GM18499 (cell line): Measurements from ENCODE around the gene ACAD8.
"Not testable (repeated sequence)": the region's sequence is repeated elsewhere in the genome, so short reads cannot be mapped to it uniquely, and the experiment has no call there.

Experiments
- ATAC-seq: cut with Tn5 transposase; IDR thresholded peaks from one replicate; pipeline ENCODE4 v1.9.1; 2021; ENCODE audit warnings: moderate number of reproducible peaks; ENCODE audit not compliant: insufficient read depth, unreplicated experiment

Gene ACAD8

DNA sequence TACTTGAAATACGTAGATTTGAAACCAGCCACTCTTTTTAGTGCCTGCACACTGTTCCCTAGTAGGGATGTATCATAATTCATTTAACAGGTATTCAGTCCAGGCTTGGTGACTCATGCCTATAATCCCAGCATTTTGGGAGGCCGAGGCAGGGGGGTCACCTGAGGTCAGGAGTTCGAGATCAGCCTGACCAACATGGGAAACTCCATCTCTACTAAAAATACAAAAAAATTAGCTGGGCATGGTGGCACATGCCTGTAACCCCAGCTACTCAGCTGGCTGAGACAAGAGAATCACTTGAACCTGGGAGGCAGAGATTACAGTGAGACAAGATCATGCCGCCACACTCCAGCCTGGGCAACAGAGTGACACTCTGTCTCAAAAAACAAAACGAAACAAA lies 31.0 kb downstream of the ACAD8 start:
- ATAC-seq: not testable (repeated sequence)

DNA sequence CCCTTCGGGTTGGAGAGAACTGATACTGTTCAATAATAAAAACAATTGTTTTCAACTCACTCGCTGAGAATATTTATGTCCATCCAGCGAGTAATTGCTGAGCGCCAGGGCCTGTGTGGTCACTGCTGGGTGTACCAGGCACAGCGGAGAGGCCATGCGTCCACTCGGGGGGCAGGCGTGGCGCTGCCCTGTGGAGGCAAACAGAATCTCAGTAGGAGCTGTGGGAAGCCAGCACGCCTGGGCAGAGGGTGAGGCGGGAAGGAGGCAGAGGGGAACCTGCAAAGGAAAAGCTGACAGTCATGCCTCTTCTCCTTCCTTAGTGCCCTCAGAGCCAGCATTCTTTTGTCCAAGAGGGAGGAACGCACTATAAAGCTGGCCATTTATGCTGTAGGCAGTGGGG lies 34.2 kb downstream of the ACAD8 start:
- no peak for ATAC-seq

DNA sequence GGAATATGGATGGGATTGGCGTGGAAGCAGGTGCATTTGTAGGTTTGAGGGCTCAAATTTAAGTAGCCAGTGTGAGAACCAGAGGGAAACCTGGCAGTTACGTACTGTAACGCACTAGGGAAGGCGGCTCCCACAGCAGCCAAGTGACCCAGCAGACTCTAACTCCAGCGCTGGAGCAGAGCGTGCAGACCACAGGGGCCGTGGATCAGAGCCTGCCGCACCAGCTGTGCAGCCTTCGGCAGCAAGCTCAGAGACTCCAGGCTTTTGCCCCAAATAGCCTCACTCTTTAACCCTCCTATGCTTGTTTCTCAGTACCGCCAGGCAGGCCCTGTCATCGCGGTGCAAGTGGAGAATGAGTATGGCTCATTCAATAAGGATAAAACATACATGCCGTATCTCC lies 35.1 kb downstream of the ACAD8 start:
- no peak for ATAC-seq

DNA sequence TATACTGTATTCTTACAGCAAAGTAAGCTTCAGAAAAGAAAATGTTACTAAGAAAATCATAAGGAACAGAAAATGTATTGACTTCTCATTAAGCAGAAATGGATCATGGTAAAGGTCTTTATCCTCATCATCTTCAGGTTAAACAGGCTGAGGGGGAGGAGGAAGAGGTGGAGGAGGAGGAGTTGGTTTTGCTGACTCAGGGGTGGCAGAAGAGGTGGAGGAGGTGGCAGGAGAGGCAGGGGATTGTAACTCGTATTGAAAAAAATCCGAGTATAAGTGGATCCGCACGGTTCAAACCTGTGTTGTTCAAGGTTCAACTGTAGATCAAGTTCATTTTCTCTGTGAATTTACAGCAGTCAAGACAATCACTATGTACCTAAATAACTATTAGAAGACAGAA lies 35.8 kb downstream of the ACAD8 start:
- ATAC-seq: no peak

DNA sequence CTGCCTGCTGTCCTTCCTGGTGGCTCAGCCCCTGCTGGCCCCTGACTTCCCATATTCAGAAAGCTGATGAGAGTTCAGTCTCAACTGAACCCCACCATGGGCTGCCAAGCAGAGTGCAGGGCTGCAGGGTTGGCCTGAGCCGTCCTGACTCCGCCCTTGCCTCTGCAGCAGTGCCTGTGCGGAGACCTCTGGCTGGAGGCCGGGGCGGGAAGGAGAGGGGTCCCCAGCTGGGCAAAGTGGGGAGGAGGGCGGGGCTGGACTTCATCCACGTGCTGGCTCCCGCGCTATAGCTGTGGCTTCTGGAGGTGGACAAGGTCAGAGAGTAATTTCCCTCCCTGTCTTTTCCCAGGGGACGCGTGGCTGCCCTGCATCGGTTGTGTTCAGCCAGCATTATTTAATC lies 36.4 kb downstream of the ACAD8 start:
- no peak for ATAC-seq

DNA sequence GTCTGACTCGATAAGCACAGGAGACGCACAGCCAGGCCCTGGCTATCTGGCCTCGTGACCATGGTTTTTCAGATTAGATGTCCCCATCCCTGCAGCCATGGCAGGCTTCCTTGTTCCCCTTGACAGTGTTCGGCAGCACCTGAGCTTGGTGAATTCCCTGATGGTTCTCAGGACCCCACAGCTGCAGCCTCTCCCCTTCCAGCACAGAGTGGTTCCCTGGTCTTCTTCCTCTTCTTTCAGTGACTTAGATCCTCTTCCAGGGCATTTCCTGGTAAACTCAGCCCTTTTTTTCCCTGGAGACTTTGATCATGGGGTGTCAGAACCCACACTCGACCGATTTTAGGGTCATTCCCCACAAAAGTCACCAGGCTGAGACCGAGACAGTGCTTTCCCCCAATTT lies 37.3 kb downstream of the ACAD8 start:
- ATAC-seq: no peak

DNA sequence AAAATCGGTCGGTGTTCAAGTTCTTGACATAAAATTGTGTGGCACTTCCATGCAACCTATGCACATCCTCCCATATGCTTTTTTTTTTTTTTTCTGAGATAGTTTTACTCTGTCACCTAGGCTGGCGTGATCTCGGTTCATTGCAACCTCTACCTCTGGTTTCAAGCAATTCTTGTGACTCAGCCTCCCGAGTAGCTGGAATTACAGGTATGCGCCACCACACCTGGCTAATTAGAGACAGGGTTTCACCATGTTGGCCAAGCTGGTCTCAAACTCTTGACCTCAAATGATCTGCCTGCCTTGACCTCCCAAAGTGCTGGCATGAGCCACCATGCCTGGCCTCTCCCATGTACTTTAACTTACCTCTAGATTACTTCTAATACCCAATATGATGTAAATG lies 37.8 kb downstream of the ACAD8 start:
- ATAC-seq: no peak

DNA sequence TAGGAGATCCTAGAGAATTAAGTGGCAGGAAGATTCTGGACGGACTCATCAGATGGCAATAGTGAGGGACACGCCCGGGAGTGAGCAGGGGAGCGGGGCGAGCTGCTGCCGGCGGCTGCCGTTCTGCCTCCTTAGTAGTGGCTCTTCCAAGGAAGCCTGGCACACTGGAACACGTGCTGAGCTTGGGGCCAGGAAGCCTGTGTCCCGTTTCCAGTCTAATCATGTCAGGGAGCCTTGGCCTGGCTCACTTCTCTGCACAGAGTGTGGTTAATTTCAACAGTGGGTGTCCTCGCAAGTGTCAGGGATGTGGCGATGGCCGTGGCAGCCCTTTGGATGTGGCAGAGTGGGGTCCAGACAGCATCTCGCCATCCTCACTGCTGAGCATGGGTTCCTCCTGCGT lies 39.3 kb downstream of the ACAD8 start:
- ATAC-seq: no peak

DNA sequence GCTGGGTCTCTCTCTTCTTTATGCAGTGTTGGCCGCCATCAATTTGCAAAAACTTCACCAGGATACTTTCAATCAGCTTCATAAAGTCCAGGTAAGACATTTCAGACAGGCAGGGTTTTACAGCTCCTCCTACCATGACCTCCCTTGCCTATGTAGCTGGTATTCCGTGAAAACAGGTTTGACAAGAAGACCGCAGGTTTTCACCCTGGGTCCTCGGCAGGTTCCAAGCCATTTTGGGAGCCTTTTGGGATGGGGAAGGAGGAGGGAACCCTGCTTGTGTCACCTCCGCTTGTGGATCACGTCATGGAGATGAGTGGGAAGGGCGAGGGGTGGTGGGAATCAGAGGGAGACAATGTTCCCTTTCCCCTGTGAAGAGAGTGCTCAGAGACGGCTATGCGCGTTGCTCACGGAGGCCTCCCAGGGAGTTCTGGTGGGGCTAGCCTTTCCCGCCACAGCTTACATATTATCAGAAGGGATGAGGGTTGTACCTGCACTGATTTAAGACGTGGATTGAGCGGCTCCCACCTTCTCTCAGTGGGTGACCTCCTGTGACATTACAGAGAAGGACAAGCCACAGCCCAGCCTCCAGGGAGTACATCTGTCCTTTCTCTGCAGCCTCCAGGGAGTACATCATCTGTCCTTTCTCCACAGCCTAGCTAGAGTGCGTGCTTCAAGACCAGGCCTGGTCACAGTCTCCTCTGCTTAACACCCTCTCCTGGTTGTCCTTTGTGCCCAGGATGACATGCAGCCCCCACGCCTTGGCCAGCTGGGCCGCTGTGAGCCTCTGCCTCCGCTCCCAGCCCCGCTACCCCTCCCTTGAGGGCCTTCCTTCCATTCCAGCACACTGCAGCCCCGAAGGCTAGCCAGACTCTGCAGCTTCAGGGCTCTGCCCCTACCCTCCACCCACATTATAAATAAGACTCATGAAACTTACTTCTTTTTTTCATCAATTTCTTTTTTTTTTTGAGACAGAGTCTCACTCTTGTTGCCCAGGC lies 40.0 kb downstream of the ACAD8 start:
- no peak for ATAC-seq

DNA sequence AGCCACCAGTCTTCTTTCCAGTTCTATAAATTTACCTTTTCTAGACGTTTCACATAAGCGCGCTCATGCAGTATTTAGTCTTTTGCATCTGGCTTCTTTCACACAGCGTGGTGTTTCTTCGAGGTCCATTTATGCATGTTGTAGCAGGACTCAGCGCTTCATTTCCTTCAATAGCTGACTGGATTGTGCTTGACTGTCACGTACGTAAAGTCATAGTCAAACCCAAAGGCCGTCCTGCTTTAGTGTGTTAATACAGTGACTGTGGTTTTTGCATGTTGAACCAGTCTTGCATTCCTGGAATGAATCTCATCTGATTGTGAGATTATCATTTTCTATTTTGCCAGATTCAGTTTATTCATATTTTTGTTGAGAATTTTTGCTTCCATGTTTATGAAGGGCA lies 41.3 kb downstream of the ACAD8 start:
- ATAC-seq: no peak

DNA sequence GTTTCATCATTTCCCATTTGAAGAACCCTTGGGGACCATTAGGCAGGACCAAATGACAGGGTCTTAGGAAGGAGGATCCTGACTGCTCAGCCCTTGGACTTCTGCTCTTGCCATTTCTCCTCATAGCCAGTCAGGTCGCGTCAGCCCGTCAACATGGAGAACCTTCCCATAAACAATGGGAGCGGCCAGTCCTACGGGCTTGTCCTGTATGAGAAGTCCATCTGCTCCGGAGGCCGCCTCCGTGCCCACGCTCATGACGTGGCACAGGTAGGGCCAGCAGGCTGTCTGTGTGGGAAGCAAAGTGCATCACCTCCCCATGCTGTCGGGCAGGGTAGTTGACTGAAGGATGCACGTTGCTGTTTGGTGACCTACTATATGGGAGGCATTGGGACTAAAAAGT lies 58.9 kb downstream of the ACAD8 start:
- no peak for ATAC-seq

DNA sequence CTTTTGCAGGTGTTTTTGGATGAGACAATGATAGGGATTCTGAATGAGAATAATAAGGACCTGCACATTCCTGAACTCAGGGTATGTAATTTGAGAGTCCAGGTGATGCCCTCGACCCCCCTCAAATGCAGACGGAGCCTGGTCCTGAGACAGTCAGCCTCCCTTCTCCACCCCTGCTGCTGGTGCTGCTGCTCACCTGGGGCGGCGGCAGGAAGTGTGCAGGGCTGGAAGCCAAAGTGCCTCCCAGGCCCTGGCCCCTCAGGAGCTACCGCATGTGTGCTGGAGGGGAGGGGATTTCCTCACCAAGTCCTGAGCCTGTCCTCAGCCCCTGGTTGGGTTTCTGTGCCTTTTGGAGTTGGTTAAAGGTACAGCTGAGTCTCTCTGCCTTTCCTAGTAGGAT lies 59.4 kb downstream of the ACAD8 start:
- no peak for ATAC-seq

DNA sequence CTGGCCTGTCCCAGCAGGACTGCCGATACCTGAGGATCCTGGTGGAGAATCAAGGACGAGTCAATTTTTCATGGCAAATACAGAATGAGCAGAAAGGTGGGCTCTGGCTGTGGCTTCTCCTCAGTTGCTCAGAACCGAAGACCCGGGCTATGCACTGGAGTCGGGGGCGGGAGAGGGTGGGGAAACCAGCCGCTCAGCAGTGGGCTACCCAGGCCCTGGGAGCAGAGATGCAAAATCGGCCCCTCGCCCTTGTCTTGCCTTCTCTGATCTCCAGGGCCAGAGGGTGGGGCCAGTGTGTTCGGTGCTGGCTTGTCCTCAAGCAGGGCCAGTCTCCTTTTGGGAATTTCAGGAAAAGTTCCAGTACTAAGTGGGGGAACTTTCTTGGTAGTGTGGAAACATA lies 60.0 kb downstream of the ACAD8 start:
- ATAC-seq: no peak

DNA sequence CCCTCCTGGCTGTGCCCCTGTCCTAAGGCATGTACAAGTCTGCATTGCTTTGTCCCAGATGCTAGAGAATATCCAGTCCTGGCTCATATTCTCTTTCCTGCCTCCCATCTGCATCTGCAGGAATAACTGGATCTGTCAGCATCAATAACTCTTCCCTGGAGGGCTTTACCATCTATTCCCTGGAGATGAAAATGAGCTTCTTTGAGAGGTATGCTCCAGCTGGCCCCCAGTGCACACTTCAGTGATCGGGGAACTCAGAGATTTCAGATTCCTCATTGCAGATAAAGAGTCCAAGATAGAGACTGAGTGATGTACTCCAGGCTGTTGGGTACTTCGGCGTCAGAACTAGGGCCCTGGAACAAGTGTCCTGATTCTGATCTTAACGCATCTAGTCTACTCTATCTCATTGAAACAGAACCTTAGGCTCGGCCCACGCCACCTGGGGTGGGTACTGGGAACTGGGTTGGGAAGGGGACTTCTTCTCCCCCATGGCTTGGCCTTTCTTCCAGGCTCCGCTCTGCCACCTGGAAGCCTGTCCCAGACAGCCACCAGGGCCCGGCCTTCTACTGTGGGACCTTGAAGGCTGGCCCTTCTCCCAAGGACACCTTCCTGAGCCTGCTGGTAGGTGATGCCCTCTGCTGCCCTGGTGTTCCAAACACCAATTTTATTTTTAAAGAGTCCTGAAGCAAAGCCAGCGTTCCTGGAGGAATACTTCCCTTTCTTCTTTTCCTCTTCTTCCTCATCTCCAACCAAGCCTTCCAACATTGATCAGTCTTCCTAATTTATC lies 60.6 kb downstream of the ACAD8 start:
- ATAC-seq: no peak
